NOMO-1 (cell line): Measurements from ENCODE around the gene TMEM120A.

Experiments used
- DNase-seq, 2 experiments: peaks; one replicate each; lab custom pipeline; 2025; ENCODE audit not compliant: unreplicated experiment in 2 of 2; lab: John Stamatoyannopoulos, UW

TMEM120A gene

GRCh38 chr7:75981453-75982305 lies 12.7 kb downstream of the TMEM120A start:
- DNase-seq = no peak

- DNase-seq = no peak
Observed at GRCh38 chr7:75981203-75981452, 13.3 kb downstream of the TMEM120A start.

GRCh38 chr7:75980430-75981202 lies 13.8 kb downstream of the TMEM120A start:
- no peak for DNase-seq

- DNase-seq = no peak
Observed at GRCh38 chr7:75979759-75980429, 14.5 kb downstream of the TMEM120A start.

GRCh38 chr7:75977743-75978142 lies 16.7 kb downstream of the TMEM120A start:
- no peak for DNase-seq

GRCh38 chr7:75971961-75972763 lies 22.2 kb downstream of the TMEM120A start:
- DNase-seq = peak; percentile 30 to 39

- DNase-seq = no peak
Observed at GRCh38 chr7:75971309-75971960, 23.0 kb downstream of the TMEM120A start.

GRCh38 chr7:75969704-75970498 lies 24.5 kb downstream of the TMEM120A start:
- DNase-seq = no peak

- no peak for DNase-seq
Observed at GRCh38 chr7:75969182-75969581, 25.2 kb downstream of the TMEM120A start.

GRCh38 chr7:75968561-75969001 lies 25.8 kb downstream of the TMEM120A start:
- no peak for DNase-seq

- DNase-seq = no peak
Observed at GRCh38 chr7:75968012-75968411, 26.4 kb downstream of the TMEM120A start.

GRCh38 chr7:75967487-75967997 lies 26.9 kb downstream of the TMEM120A start:
- peak; percentile 68 to 73 for DNase-seq

- no peak for DNase-seq
Observed at GRCh38 chr7:75967055-75967454, 27.3 kb downstream of the TMEM120A start.

- no peak for DNase-seq
Observed at GRCh38 chr7:75966190-75966961, 28.0 kb downstream of the TMEM120A start.

GRCh38 chr7:75965617-75966016 lies 28.8 kb downstream of the TMEM120A start:
- DNase-seq = no peak

GRCh38 chr7:75963381-75963995 lies 30.9 kb downstream of the TMEM120A start:
- no peak for DNase-seq

- DNase-seq = no peak
Observed at GRCh38 chr7:75962607-75963380, 31.6 kb downstream of the TMEM120A start.
